H1 (cell line): Measurements from ENCODE around the gene NKAPD1. TPM values are rescaled to one million over a fixed set of nuclear protein-coding genes. Genes with fewer than 3 reads are reported as not detected.

ENCODE experiments used
- ASH2L ChIP-seq: fragments of 200-600, 300-600 bp; sonication (generic); IDR thresholded peaks from one replicate; pipeline ENCODE4 v1.7.1; 2017; ENCODE audit warnings: low read length
- CBX5 ChIP-seq: fragments of 300-800, 300-1000 bp; sonication (generic); IDR thresholded peaks from 2 replicates; pipeline ENCODE4 v1.7.1; 2016; ENCODE audit warnings: antibody characterized with exemption, low read length, low read depth
- CREB1 ChIP-seq: IDR thresholded peaks from 2 replicates; pipeline ENCODE4 v1.6.1; 2012; ENCODE audit warnings: inconsistent platforms
- NANOG ChIP-seq: IDR thresholded peaks from 2 replicates; pipeline ENCODE4 v1.6.1; 2011; ENCODE audit warnings: low read length, low read depth, mild to moderate bottlenecking, inconsistent platforms; ENCODE audit not compliant: insufficient read depth, poor library complexity, severe bottlenecking
- SP2 ChIP-seq: IDR thresholded peaks from 2 replicates; pipeline ENCODE4 v1.6.1; 2012; ENCODE audit warnings: mild to moderate bottlenecking, low read length, inconsistent platforms
- YY1 ChIP-seq: IDR thresholded peaks from 2 replicates; pipeline ENCODE4 v1.6.1; 2011; ENCODE audit warnings: low read depth, mild to moderate bottlenecking, low read length
- ZNF274 ChIP-seq: IDR thresholded peaks from 2 replicates; pipeline ENCODE4 v1.7.0; 2012; ENCODE audit warnings: low read length, borderline replicate concordance; ENCODE audit errors: extremely low read depth
- polyA plus RNA-seq, 7 experiments: library from polyadenylated mRNA; depleted of rRNA in 3 of 7; stranded (reverse) in 5 of 7; unstranded in 2 of 7; fragments of >200 nt in 5 of 7; fragments of 200-250 nt in 2 of 7; gene quantifications; 1 replicate in 5 of 7; 2 replicates in 1 of 7; 4 replicates in 1 of 7; pipeline versions ENCODE4 v1.2.1 to v1.2.3, GENCODE V29; 2011 to 2013; ENCODE audit warnings: missing spikeins in 2 of 7, mixed read lengths in 2 of 7
- total RNA-seq: library from RNA; stranded (reverse); fragmentation: NEBNext Ultra II Directional; extraction: Animal tissue kit (Norgen Biotek cat#: 25700); gene quantifications from 2 replicates; pipeline ENCODE4 v1.2.1, GENCODE V29; 2021

Gene NKAPD1
- total and polyA plus RNA-seq, 2 of the 8 experiments (the other 6 are each of a cell fraction or from before 2014, with no cell fraction given) = 6.7 to 16.7 TPM

GRCh38 chr11:112050721-112051120, 23.4 kb upstream of the NKAPD1 start (continued):
- TF ChIP-seq SP2 (no peak), YY1 (no peak), CBX5 (no peak), ASH2L (no peak), NANOG (no peak), CREB1 (no peak), ZNF274 (no peak)
